ENCODE data around the gene AGTR1.
"Not testable (repeated sequence)": the region's sequence is repeated elsewhere in the genome, so short reads cannot be mapped to it uniquely, and the experiment has no call there.

Gene AGTR1

GRCh38 chr3:148741219-148741618 lies 43.5 kb downstream of the AGTR1 start:
- no peak for DNase-seq (ENCODE audit: low read depth)
- H3K4me3 ChIP-seq (ENCODE audit: low read length), result no peak overlapping the region
- TF ChIP-seq CTCF (conservative IDR thresholded peaks at IDR 0.05; ENCODE audit: low read depth, low read length), result no peak

- no peak for TF ChIP-seq CTCF (conservative IDR thresholded peaks at IDR 0.05; ENCODE audit: low read depth, low read length)
- DNase-seq (ENCODE audit: low read depth), result no peak
- no peak overlapping the region for H3K4me3 ChIP-seq (ENCODE audit: low read length)
Measured at GRCh38 chr3:148742118-148742517, 44.4 kb downstream of the AGTR1 start.

GRCh38 chr3:148746053-148746452 lies 48.4 kb downstream of the AGTR1 start:
- TF ChIP-seq CTCF (conservative IDR thresholded peaks at IDR 0.05; ENCODE audit: low read depth, low read length), result no peak
- DNase-seq (ENCODE audit: low read depth), result no peak
- H3K4me3 ChIP-seq (ENCODE audit: low read length), result no peak overlapping the region

- no peak overlapping the region for H3K4me3 ChIP-seq (ENCODE audit: low read length)
- no peak for TF ChIP-seq CTCF (conservative IDR thresholded peaks at IDR 0.05; ENCODE audit: low read depth, low read length)
- no peak for DNase-seq (ENCODE audit: low read depth)
Measured at GRCh38 chr3:148748283-148748682, 50.6 kb downstream of the AGTR1 start.

GRCh38 chr3:148750296-148750695 lies 52.6 kb downstream of the AGTR1 start:
- DNase-seq (ENCODE audit: low read depth), result no peak
- no peak overlapping the region for H3K4me3 ChIP-seq (ENCODE audit: low read length)
- TF ChIP-seq CTCF (conservative IDR thresholded peaks at IDR 0.05; ENCODE audit: low read depth, low read length), result no peak

- no peak for DNase-seq (ENCODE audit: low read depth)
- no peak for TF ChIP-seq CTCF (conservative IDR thresholded peaks at IDR 0.05; ENCODE audit: low read depth, low read length)
- H3K4me3 ChIP-seq (ENCODE audit: low read length), result no peak overlapping the region
Measured at GRCh38 chr3:148751461-148751860, 53.8 kb downstream of the AGTR1 start.

- not testable (repeated sequence) for DNase-seq (ENCODE audit: low read depth); H3K4me3 ChIP-seq (ENCODE audit: low read length)
Measured at GRCh38 chr3:148753385-148753784, 55.7 kb downstream of the AGTR1 start.

- TF ChIP-seq CTCF (conservative IDR thresholded peaks at IDR 0.05; ENCODE audit: low read depth, low read length), result no peak
- DNase-seq (ENCODE audit: low read depth), result no peak
- H3K4me3 ChIP-seq (ENCODE audit: low read length), result no peak overlapping the region
Measured at GRCh38 chr3:148755570-148755969, 57.9 kb downstream of the AGTR1 start.

Measured in retinal pigment epithelial cell (primary cell).